NCI-H146 treated with DMSO at 0.1 percent for 48 hours (cell line): ENCODE results near the gene ACAN.

ENCODE experiments used
- DNase-seq: peaks from one replicate; lab custom pipeline; 2025; ENCODE audit not compliant: unreplicated experiment; lab: John Stamatoyannopoulos, UW

ACAN gene

DNA sequence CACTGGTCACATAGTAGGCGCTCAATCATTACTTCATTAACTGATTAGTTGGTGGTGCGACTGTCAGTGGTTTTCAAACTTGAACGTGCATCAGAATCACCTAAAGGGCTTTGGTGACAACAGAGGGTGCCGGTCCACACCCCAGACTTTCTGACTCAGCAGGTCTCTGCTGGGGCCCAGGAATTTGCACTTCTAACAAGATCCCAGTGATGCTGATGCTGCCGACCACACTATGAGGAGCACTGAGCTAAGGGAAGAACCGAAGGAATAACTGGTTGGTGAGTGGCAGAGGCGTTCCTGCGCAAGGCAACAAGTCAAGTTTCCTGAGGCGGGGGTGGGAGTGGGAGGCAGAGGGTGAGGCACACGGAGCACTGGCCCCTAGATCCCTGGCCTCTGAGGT is 73.3 kb downstream of the ACAN start:
- no peak for DNase-seq

DNA sequence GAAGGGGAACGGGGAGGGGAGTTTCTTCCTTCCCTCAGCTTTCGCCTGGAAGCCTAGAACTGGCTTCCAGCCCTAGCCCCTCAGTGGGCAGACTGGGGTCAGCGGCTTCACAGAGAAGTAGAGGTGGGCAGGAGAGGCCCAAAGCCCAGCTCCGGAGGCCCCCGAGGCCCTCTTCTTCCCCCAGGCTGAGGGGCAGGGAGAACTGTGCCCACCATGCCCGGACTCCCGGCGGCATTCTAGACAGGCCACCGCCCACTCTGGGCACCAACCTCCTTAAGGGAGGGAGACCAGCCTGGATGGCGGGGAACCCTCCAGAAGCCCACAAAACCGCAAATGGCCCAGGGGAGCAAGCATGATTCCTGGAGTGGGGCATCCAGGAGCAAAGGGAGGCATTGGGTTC is 74.2 kb downstream of the ACAN start:
- no peak for DNase-seq

DNA sequence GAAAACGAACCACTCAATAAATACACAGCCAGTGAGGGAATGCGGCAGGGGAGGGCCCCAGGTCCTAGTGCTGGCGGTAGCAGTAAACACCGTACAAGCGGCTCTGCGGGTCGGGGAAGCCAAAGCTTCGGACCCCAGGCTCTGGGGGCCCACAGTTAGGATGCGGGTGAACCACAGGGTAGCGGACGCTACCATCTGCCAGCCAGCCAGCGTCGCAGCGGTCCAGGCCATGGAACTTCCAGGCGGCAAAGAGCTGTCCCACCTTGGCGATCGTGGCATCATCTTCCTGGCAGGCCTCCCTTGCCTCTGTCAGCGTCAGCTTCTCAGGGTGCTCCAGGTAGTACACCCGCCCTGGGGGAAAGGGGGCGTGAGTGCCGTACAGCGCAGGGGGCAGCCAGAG is 74.7 kb downstream of the ACAN start:
- DNase-seq: no peak

DNA sequence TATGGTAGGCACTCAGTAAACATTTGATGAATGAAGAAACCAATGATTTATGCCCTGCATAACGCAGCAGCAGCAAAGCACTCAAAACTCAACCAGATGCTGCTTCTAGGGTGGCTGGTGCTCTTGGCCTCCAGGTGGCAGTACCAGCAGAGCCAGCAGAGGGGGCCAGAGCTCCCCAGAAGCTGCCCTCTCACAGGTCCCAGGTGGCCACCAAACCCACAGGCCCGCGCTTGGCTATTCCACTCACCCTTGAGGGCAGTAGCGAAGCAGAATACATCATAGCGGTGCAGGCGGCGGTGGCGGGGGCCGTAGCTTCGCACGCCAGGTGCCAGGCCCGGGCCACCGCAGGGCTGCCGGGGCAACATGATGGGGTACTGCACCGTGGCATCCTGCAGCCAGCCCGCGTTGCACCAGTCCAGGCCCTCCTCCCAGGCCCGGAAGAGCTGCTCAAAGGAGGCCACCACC is 75.5 kb downstream of the ACAN start:
- DNase-seq: no peak

DNA sequence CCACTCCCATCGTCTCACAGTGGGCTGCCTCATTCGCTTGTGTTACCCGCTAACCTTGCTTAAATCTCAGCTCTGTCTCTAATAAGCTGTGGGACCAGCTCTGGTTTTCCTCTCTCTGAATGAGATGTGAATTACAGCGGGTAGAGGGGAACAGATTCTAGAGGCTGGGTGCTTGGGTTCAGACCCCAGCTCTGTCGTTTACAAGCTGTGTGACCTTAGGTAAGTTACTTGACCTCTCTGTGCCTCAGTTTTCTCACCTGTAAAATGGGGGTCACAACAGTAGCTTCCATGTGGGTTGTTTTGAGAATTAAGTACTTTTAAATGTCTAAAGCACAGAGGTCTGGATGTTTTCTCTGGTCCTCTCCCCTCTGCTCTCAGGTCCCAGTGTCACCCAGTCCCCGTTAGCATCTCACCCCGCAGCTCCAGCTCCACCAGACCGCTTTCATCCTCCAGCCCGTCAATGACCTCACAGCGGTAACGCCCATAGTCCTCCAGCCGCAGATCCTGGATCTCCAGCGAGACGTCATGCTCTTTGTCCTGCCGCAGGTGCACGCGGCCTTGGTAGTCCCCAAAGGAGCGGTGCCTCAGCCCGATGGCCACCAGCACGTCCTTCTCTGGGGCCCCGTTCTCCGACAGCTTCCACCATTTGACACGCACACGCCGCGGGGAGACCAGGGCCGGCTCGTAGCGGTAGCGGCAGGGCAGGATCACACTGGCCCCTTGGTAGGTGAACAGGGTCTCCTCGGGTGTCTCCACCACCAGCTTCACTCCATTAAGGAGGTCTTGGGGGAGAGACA is 77.9 kb downstream of the ACAN start:
- DNase-seq: no peak

DNA sequence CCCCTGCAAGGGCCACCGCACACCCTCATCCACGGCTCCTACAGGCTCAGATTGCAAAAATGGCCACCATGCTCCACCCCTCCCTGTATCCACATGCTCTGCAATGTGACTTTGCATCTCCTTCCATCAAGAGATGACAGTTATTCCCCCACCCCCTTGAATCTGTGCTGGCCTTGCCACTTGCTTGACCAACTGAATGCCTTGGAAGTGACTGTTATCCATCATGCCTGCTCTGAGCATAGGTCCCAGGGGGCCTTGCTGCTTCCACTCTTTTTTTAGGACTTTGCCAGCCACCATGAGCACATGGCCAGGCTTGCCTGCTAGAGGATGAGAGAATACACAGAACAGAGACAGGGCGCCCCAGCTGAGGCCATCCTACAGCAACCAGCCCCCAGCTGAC is 78.5 kb downstream of the ACAN start:
- DNase-seq: no peak

DNA sequence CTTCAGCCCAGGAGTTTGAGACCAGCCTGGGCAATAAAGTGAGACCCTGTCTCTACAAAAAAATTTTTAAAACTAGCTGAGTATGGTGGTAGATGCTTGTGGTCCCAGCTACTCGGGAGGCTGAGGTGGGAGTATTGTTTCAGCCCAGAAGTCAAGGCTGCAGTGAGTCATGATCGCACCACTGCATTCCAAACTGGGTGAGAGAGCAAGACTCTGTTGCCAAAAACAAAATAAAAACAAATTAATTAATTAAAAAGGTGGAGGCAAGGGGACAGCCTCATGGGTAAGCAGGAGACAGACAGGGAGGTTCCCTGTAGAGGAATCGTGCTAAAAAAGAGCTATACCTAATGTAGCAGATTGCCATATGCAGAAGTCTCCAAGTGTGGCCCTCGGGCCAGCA is 79.5 kb downstream of the ACAN start:
- no peak for DNase-seq

DNA sequence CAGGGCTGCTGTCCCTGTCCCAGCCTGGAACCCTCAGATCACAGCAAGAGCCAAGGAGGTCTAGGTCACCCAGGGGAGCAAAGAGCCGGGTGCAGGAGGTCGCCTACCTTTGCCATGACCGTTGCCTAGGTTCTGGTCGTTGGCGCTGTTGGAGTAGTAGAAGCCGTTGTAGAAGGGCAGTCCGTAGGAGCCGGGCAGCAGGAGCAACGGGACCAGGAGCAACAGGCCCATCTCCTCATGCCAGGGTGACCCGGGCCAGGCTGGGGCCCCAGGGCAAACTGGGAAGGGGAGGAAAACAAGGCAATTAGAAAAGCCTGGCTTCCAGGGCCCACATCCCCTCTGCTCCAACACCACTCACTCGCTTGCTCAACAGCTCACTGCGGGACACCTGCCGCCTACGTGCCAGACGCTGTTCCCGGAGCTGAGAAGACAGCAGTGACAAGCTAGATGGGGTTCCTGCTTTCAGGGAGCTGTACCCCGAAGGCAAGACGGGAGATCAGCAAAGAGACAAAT is 83.9 kb downstream of the ACAN start:
- no peak for DNase-seq

DNA sequence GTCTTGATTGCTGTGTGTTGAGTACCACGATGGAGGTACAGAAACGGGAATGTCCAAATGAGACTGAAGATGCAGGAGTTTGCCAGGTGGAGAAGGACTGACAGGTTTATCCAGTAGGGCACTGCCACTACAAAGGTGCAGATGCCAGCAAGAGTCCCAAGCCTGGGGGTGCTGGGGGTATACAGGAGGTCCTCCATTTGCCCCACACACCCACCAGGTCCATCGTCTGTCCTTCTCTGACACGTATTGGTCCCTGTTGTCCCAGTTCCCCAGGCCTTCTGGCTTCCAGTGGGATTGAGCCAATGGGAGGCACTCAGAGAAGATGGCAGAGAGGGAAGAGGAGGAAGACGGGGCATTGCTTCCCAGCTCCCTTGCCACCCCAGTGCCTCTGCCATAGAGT is 85.5 kb downstream of the ACAN start:
- no peak for DNase-seq

DNA sequence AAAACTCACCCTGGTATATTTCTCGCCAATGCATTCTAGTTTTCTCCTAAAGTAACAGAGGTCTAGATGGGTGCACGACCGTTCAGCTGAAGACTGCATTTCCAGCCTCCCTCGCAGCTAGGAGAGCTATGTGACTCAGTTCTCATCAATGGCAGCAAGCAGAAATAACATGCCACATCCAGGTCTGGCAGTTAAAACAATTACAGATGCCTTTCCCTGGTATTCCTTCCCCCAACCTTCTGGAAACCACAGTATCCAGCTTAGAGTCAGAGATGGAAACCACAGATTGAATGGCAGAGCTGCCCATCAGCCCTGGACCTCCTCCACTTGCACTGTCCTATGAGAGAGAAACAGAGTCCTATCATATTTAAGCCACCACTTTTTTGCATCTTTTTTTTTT is 87.3 kb downstream of the ACAN start:
- DNase-seq: no peak

DNA sequence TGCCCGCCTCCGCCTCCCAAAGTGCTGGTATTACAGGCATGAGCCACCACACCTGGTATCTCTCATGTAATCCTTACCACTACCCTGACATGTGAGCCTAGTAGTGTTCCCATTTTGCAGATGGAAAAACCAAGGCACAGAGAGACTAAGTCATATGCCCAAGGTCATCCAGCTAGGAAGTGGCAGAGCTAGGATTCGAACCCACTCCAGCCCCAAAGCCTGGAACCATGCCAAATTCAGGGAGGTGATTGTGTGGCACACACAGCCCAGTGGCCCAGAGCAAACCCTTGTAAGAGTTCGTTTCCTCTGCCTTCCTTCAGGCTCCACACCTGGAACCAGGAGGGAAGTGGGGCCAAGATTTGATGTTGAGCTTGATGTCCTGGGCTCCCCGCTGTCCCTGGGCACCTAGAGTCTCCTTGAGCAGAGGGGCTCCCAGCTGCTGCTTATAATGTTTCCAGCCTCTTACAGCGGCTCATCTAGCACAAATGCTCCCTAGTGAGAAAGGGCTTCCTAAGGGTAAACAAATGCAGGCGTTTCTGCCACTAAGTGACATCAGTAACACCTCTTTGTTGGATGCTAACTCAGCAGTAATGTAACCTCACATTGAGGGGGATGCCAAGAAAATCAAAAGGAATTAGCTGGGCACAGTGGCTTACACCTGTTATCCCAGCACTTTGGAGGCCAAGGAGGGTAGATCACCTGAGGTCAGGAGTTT is 88.5 kb downstream of the ACAN start:
- DNase-seq: no peak

DNA sequence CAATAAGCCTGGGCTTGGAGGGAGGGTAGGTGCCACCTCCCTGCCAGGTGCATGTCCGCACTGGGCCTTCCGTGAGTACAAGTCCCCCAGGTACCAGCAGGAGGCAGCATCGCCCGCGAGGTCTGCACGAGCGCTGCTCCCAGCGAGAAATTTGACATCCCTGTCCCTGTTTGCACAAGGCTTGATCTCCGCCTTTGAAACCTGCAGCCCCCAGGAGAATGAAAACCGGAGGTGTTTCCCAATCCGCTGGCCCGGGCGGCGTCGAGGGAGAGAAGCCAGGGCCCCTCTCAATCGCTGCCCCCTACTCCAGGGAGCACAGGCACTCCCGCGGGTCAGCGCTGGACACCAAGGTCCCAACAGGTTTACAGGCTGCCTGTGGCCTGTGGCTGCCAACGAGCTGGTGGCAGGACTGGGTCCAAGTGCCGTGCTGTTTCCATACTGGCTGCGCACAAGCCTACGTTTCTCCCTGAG is 91.1 kb downstream of the ACAN start:
- DNase-seq: peak; percentile 2

DNA sequence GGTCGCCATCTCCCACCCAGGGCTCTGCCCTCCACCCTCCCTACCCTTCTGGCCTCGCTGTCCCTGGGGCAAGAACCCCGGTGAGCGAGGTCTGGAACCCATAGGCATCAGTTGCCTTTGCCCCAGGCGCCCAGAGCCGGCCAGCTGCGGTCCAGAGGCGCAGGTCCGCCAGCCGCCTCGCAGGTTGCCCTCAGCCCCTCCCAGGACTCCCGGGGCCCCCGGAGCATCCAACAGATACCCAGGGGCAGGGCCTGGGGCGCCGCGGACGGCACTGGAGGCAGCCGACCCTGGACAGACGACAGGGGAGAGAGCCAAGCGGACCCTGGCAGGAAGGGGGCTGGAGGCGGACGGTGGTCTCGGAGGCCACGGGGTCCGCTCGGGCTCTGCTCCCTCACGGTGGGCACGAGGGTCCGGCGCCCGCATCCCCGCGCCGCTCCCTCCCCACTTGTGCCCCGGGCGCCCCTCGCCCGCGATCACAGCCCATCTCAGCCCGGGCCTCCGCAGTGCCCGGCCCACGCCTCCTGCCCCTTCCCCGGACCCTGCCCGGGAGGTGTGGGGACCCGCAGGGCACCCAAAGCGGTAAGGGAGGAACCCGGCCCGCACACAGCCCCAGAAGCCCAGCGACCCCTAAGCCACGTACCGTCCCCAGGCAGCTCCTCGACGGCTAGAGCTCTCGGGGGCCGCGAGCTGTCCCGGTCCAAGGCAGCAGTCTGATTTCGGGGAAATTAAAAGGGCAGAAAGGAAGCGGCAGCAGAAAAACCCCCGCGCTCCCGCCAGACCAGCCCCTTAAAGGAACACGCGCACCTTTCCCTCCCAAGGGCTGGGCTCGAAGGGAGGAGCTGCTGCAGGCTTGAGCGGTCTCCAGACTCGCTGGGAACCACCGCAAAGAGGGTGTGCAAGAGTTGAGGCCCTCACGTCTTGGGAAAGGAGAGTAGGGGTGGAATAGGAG is 91.9 kb downstream of the ACAN start, which contains the start of gene HAPLN3:
TSS of gene HAPLN3 (minus strand) at position 726 of the 949 bp plus-strand sequence. CDS start 8,246 bp downstream, outside the sequence.
- no peak for DNase-seq

DNA sequence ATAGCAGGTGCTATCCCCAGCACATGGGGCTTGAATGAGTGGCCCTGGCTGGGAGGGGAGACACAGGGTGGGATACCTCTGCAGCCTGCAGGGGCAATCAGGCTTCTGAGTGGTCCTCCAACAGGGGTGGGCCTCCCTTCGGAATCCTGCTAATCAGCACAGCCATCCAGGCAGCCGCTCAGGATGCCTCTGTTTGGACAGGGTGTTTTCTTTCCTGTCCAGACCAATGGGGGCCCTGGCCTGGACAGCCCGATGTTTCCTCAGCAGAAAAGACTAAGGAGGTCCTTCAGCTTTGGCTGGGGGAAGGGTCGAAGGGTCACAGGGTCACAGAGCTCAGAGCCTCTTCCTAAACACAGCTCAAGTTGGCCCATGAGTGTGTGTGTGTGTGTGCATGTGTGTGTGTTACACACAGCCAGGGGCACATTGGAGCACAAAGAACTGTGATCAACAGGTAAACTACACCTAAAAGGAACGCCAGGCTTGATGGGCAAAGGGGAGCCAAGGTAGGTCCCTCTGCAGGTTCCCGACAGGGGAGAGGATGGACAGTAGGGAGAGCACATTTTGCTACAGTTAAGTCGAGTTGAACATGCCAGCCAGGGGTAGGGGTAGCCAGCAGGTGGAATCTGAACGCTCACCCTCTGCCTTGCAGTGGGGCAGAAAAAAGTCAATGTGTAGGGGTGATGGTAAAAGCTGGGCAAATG is 93.2 kb downstream of the ACAN start:
- DNase-seq: no peak

DNA sequence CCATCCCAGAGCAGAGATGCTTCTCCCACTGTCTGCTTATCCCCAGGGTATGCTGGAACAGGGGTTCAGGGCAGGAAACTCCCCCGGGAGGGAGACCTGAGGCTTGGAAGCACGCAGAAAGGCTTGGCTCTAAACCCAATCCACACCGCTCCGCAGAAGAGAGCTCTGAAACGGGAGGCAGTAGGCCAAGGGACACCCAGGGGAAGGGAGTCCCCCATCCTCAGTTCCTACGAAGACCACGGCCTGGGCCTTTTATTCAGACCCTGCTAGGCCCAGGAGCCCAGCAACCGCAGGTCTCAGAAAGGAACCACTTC is 93.9 kb downstream of the ACAN start:
- no peak for DNase-seq

DNA sequence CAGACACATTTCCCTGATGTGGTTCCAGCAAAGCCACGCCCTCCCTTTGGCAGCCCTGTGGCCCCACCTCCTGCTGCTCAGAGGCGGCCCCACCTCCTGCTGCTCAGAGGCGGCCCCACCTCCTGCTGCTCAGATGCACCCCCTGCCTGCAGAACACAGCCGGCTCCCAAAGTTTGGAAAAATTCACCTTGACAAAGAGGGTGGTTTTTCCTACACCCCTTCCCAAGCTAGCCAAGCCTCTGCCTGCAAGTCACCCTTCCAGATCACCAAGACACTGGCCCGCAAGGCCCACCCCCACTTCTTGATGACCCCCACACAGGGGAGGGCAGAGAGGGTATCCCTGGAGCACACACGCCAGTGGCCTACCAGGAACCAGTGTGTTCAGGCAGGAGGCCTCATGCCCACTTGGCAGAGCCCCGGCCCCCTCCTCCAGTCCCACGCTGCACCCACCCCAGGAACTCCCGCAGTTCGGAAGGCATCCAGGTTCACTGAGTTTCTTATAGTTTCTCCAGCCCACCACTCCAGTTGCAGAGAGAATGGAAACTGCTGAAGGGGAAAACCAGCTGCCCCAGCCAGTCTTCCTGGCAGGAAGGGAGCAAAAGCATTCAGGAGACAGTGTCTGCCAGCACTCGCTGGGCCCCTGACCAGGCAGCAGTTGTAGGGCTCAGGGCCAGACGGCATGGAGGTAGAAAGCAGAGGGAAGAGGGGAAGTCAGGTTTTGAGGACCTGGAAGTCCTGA is 94.4 kb downstream of the ACAN start:
- no peak for DNase-seq

DNA sequence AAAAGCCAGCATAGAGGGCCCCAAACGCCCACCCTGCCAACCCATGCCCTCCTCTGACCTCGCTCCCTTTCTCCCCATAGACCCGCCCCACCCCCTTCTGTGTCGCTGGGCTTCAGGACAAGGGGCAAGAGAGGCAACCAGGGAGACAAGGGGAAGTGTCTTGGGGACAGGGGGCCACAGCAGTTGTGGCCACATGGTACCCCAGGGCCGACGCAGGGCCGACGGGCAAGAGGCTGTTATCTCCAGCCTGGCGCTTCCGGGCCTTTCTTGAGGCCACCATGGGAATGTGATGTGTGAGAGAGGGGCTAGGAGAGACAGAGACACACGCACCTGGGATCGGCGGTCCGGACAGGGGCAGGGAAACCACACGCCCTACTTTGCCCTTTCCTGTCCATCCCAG is 95.5 kb downstream of the ACAN start:
- DNase-seq: no peak

DNA sequence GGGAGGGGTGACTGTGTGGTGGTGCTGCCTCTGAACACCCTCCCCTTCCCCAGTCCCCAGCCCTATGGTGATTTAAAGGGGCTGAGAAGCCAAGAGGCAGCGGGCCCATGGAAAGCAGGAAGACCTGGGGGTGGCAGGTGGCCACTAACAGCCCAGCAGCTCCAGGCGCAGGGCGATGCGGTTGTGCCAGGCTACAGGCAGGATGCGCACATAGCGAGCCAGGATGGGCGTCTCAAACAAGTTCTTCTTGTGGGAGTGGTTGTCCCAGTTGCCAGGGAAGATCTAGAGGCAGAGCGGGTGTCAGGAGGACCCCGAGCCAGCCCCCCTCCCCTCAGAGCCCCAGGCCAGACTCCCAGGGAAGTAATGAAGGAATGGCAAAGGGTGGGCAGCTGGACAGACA is 96.0 kb downstream of the ACAN start:
- no peak for DNase-seq

DNA sequence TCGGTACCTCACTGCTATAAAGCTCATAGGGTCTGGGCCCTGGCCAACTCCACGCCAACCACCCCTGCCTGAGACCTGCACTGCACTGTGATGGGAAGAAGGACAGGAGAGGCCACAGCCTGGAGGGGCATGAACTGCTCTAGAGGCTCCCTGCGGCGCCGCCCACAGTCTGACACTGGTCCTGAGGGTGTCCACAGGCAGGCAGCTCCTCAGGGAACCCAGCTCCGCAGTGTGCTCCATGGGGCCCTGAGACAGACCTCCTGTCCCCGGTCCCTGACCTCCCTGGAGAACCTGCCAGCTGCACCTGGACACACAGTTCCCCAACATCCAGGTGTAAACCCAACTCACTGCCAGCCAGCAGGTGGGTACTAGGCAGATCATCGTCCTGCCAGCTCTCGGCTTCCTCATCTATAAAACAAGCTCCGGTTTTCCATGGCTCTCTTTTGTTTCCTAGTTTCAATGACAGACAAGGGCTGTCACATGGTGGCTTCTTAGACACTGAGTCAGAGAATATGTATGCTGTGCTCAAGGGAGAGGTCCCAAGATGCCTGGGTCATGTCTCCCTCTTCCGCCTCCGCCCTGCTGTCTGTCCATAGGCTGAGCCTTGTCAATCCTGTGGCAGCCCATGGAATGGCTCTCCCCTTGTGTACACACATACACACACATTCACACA is 97.2 kb downstream of the ACAN start:
- no peak for DNase-seq
